ENCODE data around the gene DDRGK1. TPM values are rescaled to one million over a fixed set of nuclear protein-coding genes. Genes with fewer than 3 reads are reported as not detected.

DDRGK1 gene
- total and polyA plus RNA-seq, 2 of the 4 experiments (the other 2 are of a cell fraction): 12.2 to 29.6 TPM

GRCh38 chr20:3227506-3227905, 23.0 kb upstream of the DDRGK1 start:
- peak overlapping the region; percentile 45 for H2AK9ac ChIP-seq (replicated peaks; ENCODE audit: low read depth, low read length, poor library complexity)
- H2BK20ac ChIP-seq (ENCODE audit: low read depth, low read length): no peak overlapping the region
- no peak overlapping the region for H2AK5ac ChIP-seq (ENCODE audit: low read depth, low read length)
- no peak overlapping the region for H3K23ac ChIP-seq (ENCODE audit: low read depth, low read length)
- H3K18ac ChIP-seq (ENCODE audit: low read depth, low read length): no peak overlapping the region
- H4K5ac ChIP-seq (ENCODE audit: low read depth, low read length): no peak overlapping the region
- in situ Hi-C loops (cut with MboI; ENCODE audit: low sequenced_read_pairs): no loop called here
- ChIA-PET POLR2A (ENCODE audit: unreplicated experiment) (no interaction called here), CTCF (no interaction called here)
- H3K4ac ChIP-seq (ENCODE audit: low read depth, low read length): no peak overlapping the region
- intact Hi-C loops (cut with micrococcal nuclease): no loop called here
- no peaks in the 10 kb centered on the region for H3K9me1 ChIP-seq (ENCODE audit: insufficient read depth, low read length)
- H2BK120ac ChIP-seq (ENCODE audit: low read depth, low read length): no peak overlapping the region
- no peaks in the 10 kb centered on the region for H3K79me1 ChIP-seq (ENCODE audit: low read depth in 1 of 2, low read length in 2 of 2)
- H3K4me1 ChIP-seq (ENCODE audit: control insufficient read depth, insufficient read depth, low read length): no peaks in the 10 kb centered on the region
- ATAC-seq (ENCODE audit: low read depth) (no peak), DNase-seq (no peak)
- H3K4me2 ChIP-seq (ENCODE audit: low read depth, low read length): no peak overlapping the region
- peaks cover 10% of the 10 kb centered on the region for H3K36me3 ChIP-seq (ENCODE audit: control insufficient read depth, insufficient read depth, low read length)
- no peak for TF ChIP-seq SMC3 (IDR thresholded peaks at IDR 0.05; ENCODE audit: low read depth, low read length)
- no peak for TF ChIP-seq MXI1 (IDR thresholded peaks at IDR 0.05; ENCODE audit: borderline replicate concordance, low read depth, low read length)
- TF ChIP-seq ELK1 (IDR thresholded peaks at IDR 0.05; ENCODE audit: borderline replicate concordance, low read depth, low read length): no peak
- TF ChIP-seq CHD1 (IDR thresholded peaks at IDR 0.05; ENCODE audit: low read depth, low read length): no peak
- TF ChIP-seq RFX5 (IDR thresholded peaks at IDR 0.05; ENCODE audit: low read depth, low read length): no peak
- TF ChIP-seq FOS (IDR thresholded peaks at IDR 0.05; ENCODE audit: low read depth, low read length): no peak
- no peak for TF ChIP-seq NFE2L2 (IDR thresholded peaks at IDR 0.05; ENCODE audit: low read depth, low read length)
- no peak for TF ChIP-seq CEBPB (IDR thresholded peaks at IDR 0.05; ENCODE audit: low read depth, low read length)
- TF ChIP-seq POLR2A (IDR thresholded peaks at IDR 0.05; ENCODE audit: low read depth, low read length): no peak
- TF ChIP-seq, protein P1, sequence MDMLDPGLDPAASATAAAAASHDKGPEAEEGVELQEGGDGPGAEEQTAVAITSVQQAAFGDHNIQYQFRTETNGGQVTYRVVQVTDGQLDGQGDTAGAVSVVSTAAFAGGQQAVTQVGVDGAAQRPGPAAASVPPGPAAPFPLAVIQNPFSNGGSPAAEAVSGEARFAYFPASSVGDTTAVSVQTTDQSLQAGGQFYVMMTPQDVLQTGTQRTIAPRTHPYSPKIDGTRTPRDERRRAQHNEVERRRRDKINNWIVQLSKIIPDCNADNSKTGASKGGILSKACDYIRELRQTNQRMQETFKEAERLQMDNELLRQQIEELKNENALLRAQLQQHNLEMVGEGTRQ (IDR thresholded peaks at IDR 0.05; ENCODE audit: low read depth, low read length): no peak
- no peak for TF ChIP-seq RCOR1 (IDR thresholded peaks at IDR 0.05; ENCODE audit: insufficient replicate concordance, low read length)
- no peak for TF ChIP-seq RAD21 (IDR thresholded peaks at IDR 0.05; ENCODE audit: low read length)
- TF ChIP-seq CTCF (conservative IDR thresholded peaks at IDR 0.05; ENCODE audit: low read depth, low read length): no peak
- no peak for TF ChIP-seq MAFK (IDR thresholded peaks at IDR 0.05; ENCODE audit: low read depth, low read length)
- TF ChIP-seq BHLHE40 (IDR thresholded peaks at IDR 0.05; ENCODE audit: low read depth, low read length): no peak
- TF ChIP-seq MAZ (IDR thresholded peaks at IDR 0.05; ENCODE audit: borderline replicate concordance, low read depth, low read length): no peak
- no peak overlapping the region for H3K14ac ChIP-seq (replicated peaks; ENCODE audit: low read depth, low read length)
- no peak overlapping the region for H3K56ac ChIP-seq (ENCODE audit: extremely low read depth, insufficient read depth, low read length)
- no CpG with 5 or more reads among the region's 7 CpGs for WGBS, 2 experiments (ENCODE audit: extremely low coverage in 2 of 2, insufficient read length in 1 of 2)
- H2BK15ac ChIP-seq (ENCODE audit: low read depth, low read length): no peak overlapping the region
- H3K27ac ChIP-seq (ENCODE audit: insufficient read depth, low read length): no peak overlapping the region
- no peaks in the 10 kb centered on the region for H3K9me3 ChIP-seq (ENCODE audit: control insufficient read depth, insufficient read depth, low read length)
- no peak overlapping the region for H2BK5ac ChIP-seq (ENCODE audit: low read depth, low read length, poor library complexity, severe bottlenecking)
- H3K27me3 ChIP-seq (ENCODE audit: control insufficient read depth, insufficient read depth, low read length): no peaks in the 10 kb centered on the region
- no peak overlapping the region for H3K4me3 ChIP-seq (ENCODE audit: insufficient read depth, low read depth, low read length)
- dilution Hi-C loops (cut with HindIII; ENCODE audit: low sequenced_read_pairs, unreplicated experiment): no loop called here
- no peak overlapping the region for H4K8ac ChIP-seq (ENCODE audit: low read depth in 2 of 2, low read length in 2 of 2)
- no peak overlapping the region for H3K9ac ChIP-seq (ENCODE audit: low read depth, low read length)
- no TSS peak for BruUV-seq (replicated peaks)
- no peak overlapping the region for H2AFZ ChIP-seq (replicated peaks; ENCODE audit: low read length, poor library complexity)
- H4K91ac ChIP-seq (ENCODE audit: insufficient read depth, low read depth, low read length): no peak overlapping the region
- H4K20me1 ChIP-seq (ENCODE audit: insufficient read depth, low read length): no peaks in the 10 kb centered on the region

Measured in IMR-90 (cell line).